GM12873 (cell line): ENCODE measurements around the gene LAMTOR2.

Experiments used
- CTCF ChIP-seq: IDR thresholded peaks from 2 replicates; pipeline ENCODE4 v1.5.1; 2012; ENCODE audit warnings: low read depth, mild to moderate bottlenecking, moderate library complexity, low read length, control low read depth; ENCODE audit not compliant: insufficient read depth; ENCODE audit errors: missing control alignments

Gene LAMTOR2

GRCh38 chr1:156104065-156104810 lies 49.7 kb downstream of the LAMTOR2 start:
- no peak for TF ChIP-seq CTCF

- TF ChIP-seq CTCF, result no peak
These were observed 50.6 kb downstream of the LAMTOR2 start for GRCh38 chr1:156104861-156105832.

- TF ChIP-seq CTCF, result no peak
These were observed 52.3 kb downstream of the LAMTOR2 start for GRCh38 chr1:156106624-156107488.

- no peak for TF ChIP-seq CTCF
These were observed 53.5 kb downstream of the LAMTOR2 start for GRCh38 chr1:156108057-156108456.
